GM13976 (cell line): ENCODE measurements around the gene F8A3.

ENCODE experiments used
- DNase-seq: peaks from one replicate; pipeline ENCODE4 v3.0.0; 2012; ENCODE audit warnings: low spot score
- CTCF ChIP-seq: IDR thresholded peaks from 2 replicates; pipeline ENCODE4 v1.5.1; 2012; ENCODE audit warnings: borderline replicate concordance, mild to moderate bottlenecking; ENCODE audit not compliant: insufficient read depth; ENCODE audit errors: extremely low read depth, missing control alignments, control extremely low read depth
- in situ Hi-C: fragments of 300-500 bp; cut with MboI; formaldehyde crosslinking; loops from one replicate; pipeline ENCODE4 v1.12.0; 2022; ENCODE audit warnings: low sequenced_read_pairs, mixed read lengths, inconsistent platforms; ENCODE audit not compliant: unreplicated experiment

Gene F8A3

GRCh38 chrX:155434906-155435743, 23.3 kb downstream of the F8A3 start:
- no peak for DNase-seq

GRCh38 chrX:155417769-155418168, 40.7 kb downstream of the F8A3 start:
- in situ Hi-C loops: no loop called here
- no peak for TF ChIP-seq CTCF
- no peak for DNase-seq

More at GRCh38 chrX:155434906-155435743, 23.3 kb downstream of the F8A3 start:
- no peak for TF ChIP-seq CTCF
- in situ Hi-C loops: no loop called here
